ENCODE measurements around the gene SLC25A27. TPM values are rescaled to one million over a fixed set of nuclear protein-coding genes. Genes with fewer than 3 reads are reported as not detected.
A peak's percentile ranks its signal among the peaks of the same experiment; 100 is the strongest.

SLC25A27 gene, protein sequence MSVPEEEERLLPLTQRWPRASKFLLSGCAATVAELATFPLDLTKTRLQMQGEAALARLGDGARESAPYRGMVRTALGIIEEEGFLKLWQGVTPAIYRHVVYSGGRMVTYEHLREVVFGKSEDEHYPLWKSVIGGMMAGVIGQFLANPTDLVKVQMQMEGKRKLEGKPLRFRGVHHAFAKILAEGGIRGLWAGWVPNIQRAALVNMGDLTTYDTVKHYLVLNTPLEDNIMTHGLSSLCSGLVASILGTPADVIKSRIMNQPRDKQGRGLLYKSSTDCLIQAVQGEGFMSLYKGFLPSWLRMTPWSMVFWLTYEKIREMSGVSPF
- total RNA-seq (2021) (0.45 and 0.52 TPM in 2 replicates), Bru-seq, nascent RNA (percentile 13 among the genes with signal in this experiment), BruChase-seq, experiment 1, labeled RNA remaining after a 2-hour chase (percentile 25 among the genes with signal in this experiment), BruChase-seq, experiment 2, labeled RNA remaining after a 6-hour chase (percentile 24 among the genes with signal in this experiment)
- long read RNA-seq, result 0 reads

DNA sequence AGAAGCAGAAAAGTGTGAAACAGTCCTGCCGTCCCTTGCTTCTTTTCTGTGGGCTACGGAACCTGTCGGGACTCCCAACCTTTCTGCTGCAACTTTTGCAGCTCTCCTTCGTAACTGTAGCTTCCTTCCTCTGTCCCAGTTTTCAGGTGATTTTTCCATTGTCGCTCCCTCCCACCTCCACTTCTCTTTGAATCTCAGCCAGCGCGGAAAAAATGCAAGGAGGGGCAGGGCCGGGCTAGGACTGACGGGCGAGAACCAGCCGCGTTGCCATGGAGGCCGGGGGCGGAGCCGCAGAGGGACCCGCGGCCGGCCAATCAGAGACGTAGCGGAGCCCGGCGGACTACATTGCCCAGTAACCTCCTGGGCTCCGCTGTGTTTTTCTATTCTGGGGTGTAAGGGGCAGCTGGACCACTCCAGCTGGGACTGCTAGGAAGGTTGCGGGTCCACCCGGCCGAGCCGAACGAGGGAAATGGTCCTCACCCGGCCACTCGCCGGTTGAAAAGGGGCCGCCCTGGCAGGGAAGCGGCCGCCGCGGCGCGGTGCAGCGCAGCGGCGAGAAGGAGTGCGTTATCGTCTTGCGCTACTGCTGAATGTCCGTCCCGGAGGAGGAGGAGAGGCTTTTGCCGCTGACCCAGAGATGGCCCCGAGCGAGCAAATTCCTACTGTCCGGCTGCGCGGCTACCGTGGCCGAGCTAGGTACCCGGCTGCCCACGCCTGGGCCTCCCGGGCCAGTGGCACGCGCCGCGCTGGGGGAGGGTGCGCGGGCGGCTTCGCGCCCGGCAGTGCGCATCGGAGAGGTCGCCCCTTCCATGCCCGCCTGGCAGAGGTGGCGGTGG is at the start of gene SLC25A27, which contains the start of gene CYP39A1:
TSS of gene SLC25A27 (plus strand) at position 373 of the 836 bp plus-strand sequence. CDS start at position 591, 218 bp downstream.
TSS of gene CYP39A1 (minus strand) at position 216 of the 836 bp plus-strand sequence. CDS start 236 bp downstream, outside the sequence.
- no peaks in the 10 kb centered on the region for H3K9me3 ChIP-seq (ENCODE audit: low read depth, low read length, poor library complexity, severe bottlenecking)
- TF ChIP-seq, protein P1, sequence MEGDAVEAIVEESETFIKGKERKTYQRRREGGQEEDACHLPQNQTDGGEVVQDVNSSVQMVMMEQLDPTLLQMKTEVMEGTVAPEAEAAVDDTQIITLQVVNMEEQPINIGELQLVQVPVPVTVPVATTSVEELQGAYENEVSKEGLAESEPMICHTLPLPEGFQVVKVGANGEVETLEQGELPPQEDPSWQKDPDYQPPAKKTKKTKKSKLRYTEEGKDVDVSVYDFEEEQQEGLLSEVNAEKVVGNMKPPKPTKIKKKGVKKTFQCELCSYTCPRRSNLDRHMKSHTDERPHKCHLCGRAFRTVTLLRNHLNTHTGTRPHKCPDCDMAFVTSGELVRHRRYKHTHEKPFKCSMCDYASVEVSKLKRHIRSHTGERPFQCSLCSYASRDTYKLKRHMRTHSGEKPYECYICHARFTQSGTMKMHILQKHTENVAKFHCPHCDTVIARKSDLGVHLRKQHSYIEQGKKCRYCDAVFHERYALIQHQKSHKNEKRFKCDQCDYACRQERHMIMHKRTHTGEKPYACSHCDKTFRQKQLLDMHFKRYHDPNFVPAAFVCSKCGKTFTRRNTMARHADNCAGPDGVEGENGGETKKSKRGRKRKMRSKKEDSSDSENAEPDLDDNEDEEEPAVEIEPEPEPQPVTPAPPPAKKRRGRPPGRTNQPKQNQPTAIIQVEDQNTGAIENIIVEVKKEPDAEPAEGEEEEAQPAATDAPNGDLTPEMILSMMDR (conservative IDR thresholded peaks at IDR 0.05; ENCODE audit: low read depth, low read length), result no peak
- peak; percentile 30 for TF ChIP-seq EZH2 (IDR thresholded peaks at IDR 0.05; ENCODE audit: borderline replicate concordance, low read depth, low read length, poor library complexity, severe bottlenecking)
- POLR2A ChIA-PET (ENCODE audit: low non-redundant PET), result no interaction called here
- H3K4me1 ChIP-seq (ENCODE audit: insufficient read depth, low read length, poor library complexity, severe bottlenecking), result no peaks in the 10 kb centered on the region
- no TSS peak for BruUV-seq (replicated peaks)
- peaks cover 29% of the 10 kb centered on the region for H3K27me3 ChIP-seq (replicated peaks; ENCODE audit: insufficient read depth, low read depth, low read length, poor library complexity)
- H3K36me3 ChIP-seq (ENCODE audit: insufficient read depth, low read length, poor library complexity, severe bottlenecking), result no peaks in the 10 kb centered on the region
- CTCF ChIA-PET, result no interaction called here
- H3K27ac ChIP-seq (ENCODE audit: low read depth, low read length, poor library complexity, severe bottlenecking), result no peak within 1 kb of the TSS
- peak within 1 kb of the TSS; percentile 65 for H3K4me3 ChIP-seq (ENCODE audit: low read depth, low read length, poor library complexity, severe bottlenecking)
- intact Hi-C loops (cut with micrococcal nuclease; ENCODE audit: unreplicated experiment), result no loop called here
- DNase-seq (ENCODE audit: low spot score), result peak; percentile 89

DNA sequence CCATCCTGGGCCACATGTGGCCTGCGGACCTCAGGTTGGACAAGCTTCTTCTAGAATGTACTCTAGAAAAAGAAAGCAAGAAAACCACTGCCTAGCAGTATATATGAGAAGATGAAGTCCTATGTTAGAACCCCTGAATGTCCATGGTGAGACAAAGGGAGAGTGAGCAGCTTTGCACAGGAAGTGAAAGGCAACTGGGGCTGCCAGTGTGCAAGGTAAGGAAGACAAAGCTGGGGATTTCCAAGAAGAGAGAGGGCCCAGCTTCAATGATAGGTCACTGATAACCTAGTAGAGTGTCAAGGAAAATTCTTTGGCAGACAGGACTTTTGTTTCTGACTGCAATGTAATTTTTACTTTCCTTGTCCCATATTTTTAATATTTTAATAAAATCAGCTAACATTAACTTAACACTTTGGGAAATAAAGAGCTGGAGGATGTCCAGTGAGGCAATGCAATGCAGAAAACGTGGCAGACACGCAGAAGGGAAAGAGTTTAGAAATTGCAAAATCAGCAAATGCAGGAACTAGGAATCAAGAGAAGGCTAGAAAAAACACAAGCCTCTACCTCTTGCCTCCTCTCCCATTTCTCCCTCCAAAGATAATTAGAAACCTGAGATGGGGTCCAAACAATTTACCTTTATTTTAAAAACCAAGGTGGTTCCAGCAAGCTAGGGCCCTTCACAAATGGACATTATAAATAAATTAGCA is 47.5 kb upstream of the SLC25A27 start:
- TF ChIP-seq, protein P1 (conservative IDR thresholded peaks at IDR 0.05; ENCODE audit: low read depth, low read length), result no peak
- no peak for TF ChIP-seq EZH2 (IDR thresholded peaks at IDR 0.05; ENCODE audit: borderline replicate concordance, low read depth, low read length, poor library complexity, severe bottlenecking)
- DNase-seq (ENCODE audit: low spot score), result no peak
- BruUV-seq (replicated peaks), result no TSS peak
- H3K9me3 ChIP-seq (ENCODE audit: low read depth, low read length, poor library complexity, severe bottlenecking), result no peaks in the 10 kb centered on the region
- H3K4me3 ChIP-seq (ENCODE audit: low read depth, low read length, poor library complexity, severe bottlenecking), result no peak overlapping the region
- POLR2A ChIA-PET (ENCODE audit: low non-redundant PET), result no interaction called here
- no peak overlapping the region for H3K27ac ChIP-seq (ENCODE audit: low read depth, low read length, poor library complexity, severe bottlenecking)
- no peaks in the 10 kb centered on the region for H3K36me3 ChIP-seq (ENCODE audit: insufficient read depth, low read length, poor library complexity, severe bottlenecking)
- intact Hi-C loops (cut with micrococcal nuclease; ENCODE audit: unreplicated experiment), result no loop called here
- CTCF ChIA-PET, result no interaction called here
- no peaks in the 10 kb centered on the region for H3K27me3 ChIP-seq (replicated peaks; ENCODE audit: insufficient read depth, low read depth, low read length, poor library complexity)
- H3K4me1 ChIP-seq (ENCODE audit: insufficient read depth, low read length, poor library complexity, severe bottlenecking), result no peaks in the 10 kb centered on the region

DNA sequence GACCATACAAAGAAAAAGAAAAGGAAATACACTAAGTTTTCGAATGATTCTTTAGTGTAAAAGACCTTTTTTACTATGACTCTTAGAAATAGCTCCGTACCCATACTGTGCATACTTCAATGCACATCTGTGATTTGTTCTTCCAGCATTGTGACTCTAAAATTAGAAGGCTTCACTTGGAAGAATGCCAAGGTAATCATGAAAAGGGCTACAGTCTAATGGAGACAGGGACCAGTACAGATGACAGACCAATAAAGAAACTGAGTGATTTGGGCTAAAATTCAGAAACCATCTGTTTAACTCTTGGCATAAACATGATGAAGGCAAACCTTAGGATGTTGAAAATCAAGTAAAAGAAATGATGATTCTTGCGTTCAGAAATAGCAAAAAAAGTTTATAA is 46.4 kb upstream of the SLC25A27 start:
- ChIA-PET CTCF (no interaction called here), POLR2A (ENCODE audit: low non-redundant PET) (no interaction called here)
- Histone ChIP-seq H3K4me1 (ENCODE audit: insufficient read depth, low read length, poor library complexity, severe bottlenecking) (no peaks in the 10 kb centered on the region), H3K36me3 (ENCODE audit: insufficient read depth, low read length, poor library complexity, severe bottlenecking) (no peaks in the 10 kb centered on the region), H3K4me3 (ENCODE audit: low read depth, low read length, poor library complexity, severe bottlenecking) (no peak overlapping the region), H3K9me3 (ENCODE audit: low read depth, low read length, poor library complexity, severe bottlenecking) (no peaks in the 10 kb centered on the region), H3K27me3 (replicated peaks; ENCODE audit: insufficient read depth, low read depth, low read length, poor library complexity) (no peaks in the 10 kb centered on the region), H3K27ac (ENCODE audit: low read depth, low read length, poor library complexity, severe bottlenecking) (no peak overlapping the region)
- no TSS peak for BruUV-seq (replicated peaks)
- TF ChIP-seq, protein P1 (conservative IDR thresholded peaks at IDR 0.05; ENCODE audit: low read depth, low read length), result no peak
- TF ChIP-seq EZH2 (IDR thresholded peaks at IDR 0.05; ENCODE audit: borderline replicate concordance, low read depth, low read length, poor library complexity, severe bottlenecking), result no peak
- no peak for DNase-seq (ENCODE audit: low spot score)
- intact Hi-C loops (cut with micrococcal nuclease; ENCODE audit: unreplicated experiment), result no loop called here

Measured in A673 (cell line).